Smooth muscle cell of the umbilical artery (primary cell): ENCODE results near the gene KRTAP19-2. TPM values are rescaled to one million over a fixed set of nuclear protein-coding genes. Genes with fewer than 3 reads are reported as not detected.

Experiments used
- total RNA-seq: library from RNA; depleted of rRNA; stranded (reverse); fragments of >200 nt; gene quantifications from 2 replicates; pipeline ENCODE4 v1.2.3, GENCODE V29; 2014

KRTAP19-2 gene
- total RNA-seq = not detected in 2 replicates

DNA sequence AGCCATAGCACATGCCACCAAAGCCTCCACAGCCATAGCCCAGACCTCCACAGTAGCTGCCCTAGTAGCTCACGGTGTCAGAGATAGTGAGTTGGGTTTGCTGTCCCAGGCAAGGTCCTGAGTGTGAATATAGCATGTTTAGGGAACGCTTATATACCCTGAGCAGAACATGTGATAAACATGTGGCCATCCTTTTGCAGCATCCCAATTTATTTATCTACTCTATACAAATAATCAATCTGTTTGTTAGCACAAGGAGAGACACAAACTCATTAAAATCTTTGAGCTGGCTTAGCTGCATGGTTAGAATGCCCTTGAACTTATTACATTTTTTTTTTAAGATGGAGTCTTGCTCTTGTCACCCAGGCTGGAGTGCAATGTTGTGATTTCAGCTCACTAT lies at the start of gene KRTAP19-2:
TSS of gene KRTAP19-2 (minus strand) at position 101 of the 400 bp plus-strand sequence. CDS start at position 13, 88 bp downstream.

DNA sequence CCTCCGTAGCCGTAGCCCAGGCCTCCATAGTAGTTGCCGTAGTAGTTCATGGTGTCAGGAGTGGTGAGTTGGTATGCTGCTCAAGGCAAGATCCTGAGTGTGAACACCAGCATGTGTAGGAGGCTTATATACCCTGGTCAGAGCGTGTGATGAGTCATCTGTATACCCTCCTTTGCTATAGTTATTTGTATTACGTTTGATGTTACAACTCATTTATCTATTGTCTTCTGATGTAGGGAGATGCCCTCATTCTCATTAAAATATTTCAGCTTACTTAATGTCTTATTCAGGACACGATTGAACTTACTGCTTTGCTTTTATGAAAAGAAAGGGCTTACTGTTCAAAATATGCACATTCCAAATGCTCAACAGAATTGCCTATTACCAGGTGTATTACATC lies 14.8 kb upstream of the KRTAP19-2 start, which contains the start of gene KRTAP19-5:
TSS of gene KRTAP19-5 (minus strand) at position 101 of the 400 bp plus-strand sequence. CDS start at position 50, 51 bp downstream.

DNA sequence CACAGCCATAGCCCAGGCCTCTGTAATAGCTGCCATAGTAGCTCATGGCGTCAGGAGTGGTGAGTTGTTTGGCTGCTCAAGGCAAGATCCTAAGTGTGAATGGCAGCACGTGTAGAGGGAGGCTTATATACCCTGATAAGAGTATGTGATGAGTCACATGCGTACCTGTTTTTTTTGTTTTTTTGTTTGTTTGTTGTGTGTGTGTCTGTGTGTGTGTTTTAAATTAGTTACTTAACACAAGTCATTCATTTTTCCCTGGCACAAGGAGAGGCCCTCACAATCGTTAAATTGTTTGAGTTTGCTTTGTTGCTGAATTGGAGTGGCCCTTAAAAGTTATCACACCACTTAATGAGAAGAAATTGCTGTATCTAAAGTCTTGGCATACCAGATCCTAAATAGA lies 9.8 kb upstream of the KRTAP19-2 start, which contains the start of gene KRTAP19-4:
TSS of gene KRTAP19-4 (minus strand) at position 101 of the 400 bp plus-strand sequence. CDS start at position 46, 55 bp downstream.

GRCh38 chr21:30491963-30492428 lies 4.8 kb upstream of the KRTAP19-2 start, which contains the start of gene KRTAP19-3:
Gene KRTAP19-3, minus strand, starts transcription at chr21:30492013. Its CDS starts 56 bp downstream, at chr21:30491957.

DNA sequence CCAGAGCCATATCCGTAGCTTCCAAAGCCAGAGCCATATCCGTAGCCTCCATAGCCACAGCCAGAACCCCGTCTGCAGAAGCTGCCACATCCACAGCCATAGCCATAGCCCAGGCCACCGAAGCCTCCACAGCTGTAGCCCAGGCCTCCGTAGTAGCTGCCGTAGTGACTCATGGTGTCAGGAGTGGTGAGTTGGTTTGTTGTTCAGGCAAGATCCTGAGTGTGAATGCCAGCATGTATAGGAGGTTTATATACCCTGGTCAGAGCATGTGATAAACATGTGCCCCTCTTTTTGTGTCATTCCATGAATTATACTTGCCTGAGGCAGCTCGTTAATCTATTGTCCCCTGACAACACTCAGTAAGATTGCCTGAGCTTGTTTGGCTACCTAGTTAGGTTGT lies 7.1 kb downstream of the KRTAP19-2 start, which contains the start of gene KRTAP19-1:
TSS of gene KRTAP19-1 (minus strand) at position 223 of the 400 bp plus-strand sequence. CDS start at position 173, 50 bp downstream.

GRCh38 chr21:30439975-30440374 lies 47.3 kb downstream of the KRTAP19-2 start, which contains the start of gene KRTAP15-1:
Gene KRTAP15-1, plus strand, starts transcription at chr21:30440275. Its CDS starts 53 bp downstream, at chr21:30440328.

Other genes with a start within 250 kb of the KRTAP19-2 start
- gene KRTAP24-1, start 204.5 kb downstream of the KRTAP19-2 start, total RNA-seq = not detected in 2 replicates
- gene KRTAP25-1, start 197.9 kb downstream of the KRTAP19-2 start, total RNA-seq = not detected in 2 replicates
- not detected in 2 replicates for gene KRTAP26-1, start 167.1 kb downstream of the KRTAP19-2 start, total RNA-seq
- not detected in 2 replicates for gene KRTAP27-1, start 149.7 kb downstream of the KRTAP19-2 start, total RNA-seq
- not detected in 2 replicates for gene KRTAP23-1, start 138.8 kb downstream of the KRTAP19-2 start, total RNA-seq
- gene KRTAP13-2, start 115.2 kb downstream of the KRTAP19-2 start, total RNA-seq = not detected in 2 replicates
- gene KRTAP13-1, start 91.4 kb downstream of the KRTAP19-2 start, total RNA-seq = not detected in 2 replicates
- not detected in 2 replicates for gene KRTAP13-3, start 61.5 kb downstream of the KRTAP19-2 start, total RNA-seq
- gene KRTAP13-4, start 57.2 kb downstream of the KRTAP19-2 start, total RNA-seq = not detected in 2 replicates
- not detected in 2 replicates for gene KRTAP15-1, start 47.2 kb downstream of the KRTAP19-2 start, total RNA-seq
- gene KRTAP19-1, start 7.1 kb downstream of the KRTAP19-2 start, total RNA-seq = not detected in 2 replicates
- gene KRTAP19-3, start 4.6 kb upstream of the KRTAP19-2 start, total RNA-seq = not detected in 2 replicates
- not detected in 2 replicates for gene KRTAP19-4, start 9.7 kb upstream of the KRTAP19-2 start, total RNA-seq
- gene KRTAP19-5, start 14.7 kb upstream of the KRTAP19-2 start, total RNA-seq = not detected in 2 replicates
- not detected in 2 replicates for gene KRTAP19-6, start 54.4 kb upstream of the KRTAP19-2 start, total RNA-seq
- not detected in 2 replicates for gene KRTAP19-7, start 73.9 kb upstream of the KRTAP19-2 start, total RNA-seq
- gene KRTAP22-2, start 103.0 kb upstream of the KRTAP19-2 start, total RNA-seq = not detected in 2 replicates
- not detected in 2 replicates for gene KRTAP6-3, start 105.0 kb upstream of the KRTAP19-2 start, total RNA-seq
- not detected in 2 replicates for gene KRTAP6-2, start 111.5 kb upstream of the KRTAP19-2 start, total RNA-seq
- not detected in 2 replicates for gene KRTAP22-1, start 113.7 kb upstream of the KRTAP19-2 start, total RNA-seq
- gene KRTAP6-1, start 126.5 kb upstream of the KRTAP19-2 start, total RNA-seq = not detected in 2 replicates
- not detected in 2 replicates for gene KRTAP20-1, start 129.0 kb upstream of the KRTAP19-2 start, total RNA-seq
- not detected in 2 replicates for gene KRTAP20-4, start 133.2 kb upstream of the KRTAP19-2 start, total RNA-seq
- gene KRTAP20-2, start 147.8 kb upstream of the KRTAP19-2 start, total RNA-seq = not detected in 2 replicates
- gene KRTAP20-3, start 155.4 kb upstream of the KRTAP19-2 start, total RNA-seq = not detected in 2 replicates
- not detected in 2 replicates for gene KRTAP21-3, start 231.3 kb upstream of the KRTAP19-2 start, total RNA-seq